ENCODE data around the gene KPNA1. TPM values are rescaled to one million over a fixed set of nuclear protein-coding genes. Genes with fewer than 3 reads are reported as not detected.

The KPNA1 gene
- total and polyA plus RNA-seq, 2 of the 13 experiments (the other 11 are each of a cell fraction or from before 2014, with no cell fraction given): 15.4 to 30.0 TPM

DNA sequence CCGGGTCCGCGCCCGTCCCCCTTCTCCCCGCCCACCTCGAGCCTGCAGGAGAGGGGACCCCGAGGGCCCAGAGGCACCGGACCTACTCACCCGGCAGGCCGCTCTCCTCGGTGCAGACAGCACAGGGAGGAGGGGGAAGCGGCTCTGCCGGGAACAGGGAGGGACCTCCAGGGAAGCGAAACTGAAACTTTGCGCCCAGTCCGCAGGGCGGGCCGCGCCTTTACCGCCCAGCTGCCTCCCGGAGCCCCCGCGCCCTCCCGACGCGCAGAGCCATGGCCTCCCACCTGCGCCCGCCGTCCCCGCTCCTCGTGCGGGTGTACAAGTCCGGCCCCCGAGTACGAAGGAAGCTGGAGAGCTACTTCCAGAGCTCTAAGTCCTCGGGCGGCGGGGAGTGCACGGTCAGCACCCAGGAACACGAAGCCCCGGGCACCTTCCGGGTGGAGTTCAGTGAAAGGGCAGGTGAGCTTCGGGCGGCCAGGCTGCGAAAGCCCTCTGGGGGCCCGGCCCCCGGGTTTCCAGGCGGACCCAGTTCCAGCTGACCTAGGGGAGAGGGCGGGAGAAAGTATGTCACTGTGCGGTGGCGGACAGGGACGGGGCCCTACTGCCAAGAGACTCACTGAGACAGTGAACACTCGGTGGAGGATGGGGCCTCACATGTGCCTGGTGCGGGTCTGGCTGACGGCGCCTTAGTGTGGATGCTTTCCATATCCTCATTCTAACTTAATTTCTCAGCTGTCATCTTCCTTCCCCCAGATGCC, 49.6 kb upstream of the KPNA1 start, which contains the start of the genes DTX3L and PARP9 (continued):
- TF ChIP-seq, protein P1, sequence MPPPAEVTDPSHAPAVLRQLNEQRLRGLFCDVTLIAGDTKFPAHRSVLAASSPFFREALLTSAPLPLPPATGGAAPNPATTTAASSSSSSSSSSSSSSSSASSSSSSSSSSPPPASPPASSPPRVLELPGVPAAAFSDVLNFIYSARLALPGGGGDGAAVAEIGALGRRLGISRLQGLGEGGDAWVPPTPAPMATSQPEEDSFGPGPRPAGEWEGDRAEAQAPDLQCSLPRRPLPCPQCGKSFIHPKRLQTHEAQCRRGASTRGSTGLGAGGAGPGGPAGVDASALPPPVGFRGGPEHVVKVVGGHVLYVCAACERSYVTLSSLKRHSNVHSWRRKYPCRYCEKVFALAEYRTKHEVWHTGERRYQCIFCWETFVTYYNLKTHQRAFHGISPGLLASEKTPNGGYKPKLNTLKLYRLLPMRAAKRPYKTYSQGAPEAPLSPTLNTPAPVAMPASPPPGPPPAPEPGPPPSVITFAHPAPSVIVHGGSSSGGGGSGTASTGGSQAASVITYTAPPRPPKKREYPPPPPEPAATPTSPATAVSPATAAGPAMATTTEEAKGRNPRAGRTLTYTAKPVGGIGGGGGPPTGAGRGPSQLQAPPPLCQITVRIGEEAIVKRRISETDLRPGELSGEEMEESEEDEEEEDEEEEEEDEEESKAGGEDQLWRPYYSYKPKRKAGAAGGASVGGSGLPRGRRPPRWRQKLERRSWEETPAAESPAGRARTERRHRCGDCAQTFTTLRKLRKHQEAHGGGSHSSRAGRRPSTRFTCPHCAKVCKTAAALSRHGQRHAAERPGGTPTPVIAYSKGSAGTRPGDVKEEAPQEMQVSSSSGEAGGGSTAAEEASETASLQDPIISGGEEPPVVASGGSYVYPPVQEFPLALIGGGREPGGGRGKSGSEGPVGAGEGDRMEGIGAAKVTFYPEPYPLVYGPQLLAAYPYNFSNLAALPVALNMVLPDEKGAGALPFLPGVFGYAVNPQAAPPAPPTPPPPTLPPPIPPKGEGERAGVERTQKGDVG (CRISPR knock-in tag; IDR thresholded peaks at IDR 0.05; ENCODE audit: borderline replicate concordance): peak; percentile 85
- TF ChIP-seq, protein P2, sequence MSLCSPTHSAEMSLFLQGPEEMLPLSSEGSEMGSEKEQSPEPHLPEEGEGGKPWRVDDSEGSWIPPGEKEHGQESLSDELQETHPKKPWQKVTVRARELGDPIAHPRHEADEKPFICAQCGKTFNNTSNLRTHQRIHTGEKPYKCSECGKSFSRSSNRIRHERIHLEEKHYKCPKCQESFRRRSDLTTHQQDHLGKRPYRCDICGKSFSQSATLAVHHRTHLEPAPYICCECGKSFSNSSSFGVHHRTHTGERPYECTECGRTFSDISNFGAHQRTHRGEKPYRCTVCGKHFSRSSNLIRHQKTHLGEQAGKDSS (CRISPR knock-in tag; IDR thresholded peaks at IDR 0.05; ENCODE audit: borderline replicate concordance, low read depth): 0 out of 2 replicates have a peak, but pooled peaks have one; percentile 54
- TF ChIP-seq, protein P3, sequence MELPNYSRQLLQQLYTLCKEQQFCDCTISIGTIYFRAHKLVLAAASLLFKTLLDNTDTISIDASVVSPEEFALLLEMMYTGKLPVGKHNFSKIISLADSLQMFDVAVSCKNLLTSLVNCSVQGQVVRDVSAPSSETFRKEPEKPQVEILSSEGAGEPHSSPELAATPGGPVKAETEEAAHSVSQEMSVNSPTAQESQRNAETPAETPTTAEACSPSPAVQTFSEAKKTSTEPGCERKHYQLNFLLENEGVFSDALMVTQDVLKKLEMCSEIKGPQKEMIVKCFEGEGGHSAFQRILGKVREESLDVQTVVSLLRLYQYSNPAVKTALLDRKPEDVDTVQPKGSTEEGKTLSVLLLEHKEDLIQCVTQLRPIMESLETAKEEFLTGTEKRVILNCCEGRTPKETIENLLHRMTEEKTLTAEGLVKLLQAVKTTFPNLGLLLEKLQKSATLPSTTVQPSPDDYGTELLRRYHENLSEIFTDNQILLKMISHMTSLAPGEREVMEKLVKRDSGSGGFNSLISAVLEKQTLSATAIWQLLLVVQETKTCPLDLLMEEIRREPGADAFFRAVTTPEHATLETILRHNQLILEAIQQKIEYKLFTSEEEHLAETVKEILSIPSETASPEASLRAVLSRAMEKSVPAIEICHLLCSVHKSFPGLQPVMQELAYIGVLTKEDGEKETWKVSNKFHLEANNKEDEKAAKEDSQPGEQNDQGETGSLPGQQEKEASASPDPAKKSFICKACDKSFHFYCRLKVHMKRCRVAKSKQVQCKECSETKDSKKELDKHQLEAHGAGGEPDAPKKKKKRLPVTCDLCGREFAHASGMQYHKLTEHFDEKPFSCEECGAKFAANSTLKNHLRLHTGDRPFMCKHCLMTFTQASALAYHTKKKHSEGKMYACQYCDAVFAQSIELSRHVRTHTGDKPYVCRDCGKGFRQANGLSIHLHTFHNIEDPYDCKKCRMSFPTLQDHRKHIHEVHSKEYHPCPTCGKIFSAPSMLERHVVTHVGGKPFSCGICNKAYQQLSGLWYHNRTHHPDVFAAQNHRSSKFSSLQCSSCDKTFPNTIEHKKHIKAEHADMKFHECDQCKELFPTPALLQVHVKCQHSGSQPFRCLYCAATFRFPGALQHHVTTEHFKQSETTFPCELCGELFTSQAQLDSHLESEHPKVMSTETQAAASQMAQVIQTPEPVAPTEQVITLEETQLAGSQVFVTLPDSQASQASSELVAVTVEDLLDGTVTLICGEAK (IDR thresholded peaks at IDR 0.05): no peak
- TF ChIP-seq, protein P3 (CRISPR knock-in tag; IDR thresholded peaks at IDR 0.05): peak; percentile 71
- TF ChIP-seq, protein P4, sequence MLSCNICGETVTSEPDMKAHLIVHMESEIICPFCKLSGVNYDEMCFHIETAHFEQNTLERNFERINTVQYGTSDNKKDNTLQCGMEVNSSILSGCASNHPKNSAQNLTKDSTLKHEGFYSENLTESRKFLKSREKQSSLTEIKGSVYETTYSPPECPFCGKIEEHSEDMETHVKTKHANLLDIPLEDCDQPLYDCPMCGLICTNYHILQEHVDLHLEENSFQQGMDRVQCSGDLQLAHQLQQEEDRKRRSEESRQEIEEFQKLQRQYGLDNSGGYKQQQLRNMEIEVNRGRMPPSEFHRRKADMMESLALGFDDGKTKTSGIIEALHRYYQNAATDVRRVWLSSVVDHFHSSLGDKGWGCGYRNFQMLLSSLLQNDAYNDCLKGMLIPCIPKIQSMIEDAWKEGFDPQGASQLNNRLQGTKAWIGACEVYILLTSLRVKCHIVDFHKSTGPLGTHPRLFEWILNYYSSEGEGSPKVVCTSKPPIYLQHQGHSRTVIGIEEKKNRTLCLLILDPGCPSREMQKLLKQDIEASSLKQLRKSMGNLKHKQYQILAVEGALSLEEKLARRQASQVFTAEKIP (CRISPR knock-in tag; IDR thresholded peaks at IDR 0.05; ENCODE audit: borderline replicate concordance): no peak
- TF ChIP-seq XBP1 (CRISPR knock-in tag; IDR thresholded peaks at IDR 0.05) (0 out of 2 replicates have a peak, but pooled peaks have one; percentile 34), MTA3 (CRISPR knock-in tag; IDR thresholded peaks at IDR 0.05) (no peak), TP53 (CRISPR knock-in tag; conservative IDR thresholded peaks at IDR 0.05) (no peak; the same call in 1 of the 2 replicates), AKAP8 (CRISPR knock-in tag; IDR thresholded peaks at IDR 0.05) (no peak), ZNF674 (CRISPR knock-in tag; IDR thresholded peaks at IDR 0.05; ENCODE audit: low read depth) (no peak)
- TF ChIP-seq, protein P5, sequence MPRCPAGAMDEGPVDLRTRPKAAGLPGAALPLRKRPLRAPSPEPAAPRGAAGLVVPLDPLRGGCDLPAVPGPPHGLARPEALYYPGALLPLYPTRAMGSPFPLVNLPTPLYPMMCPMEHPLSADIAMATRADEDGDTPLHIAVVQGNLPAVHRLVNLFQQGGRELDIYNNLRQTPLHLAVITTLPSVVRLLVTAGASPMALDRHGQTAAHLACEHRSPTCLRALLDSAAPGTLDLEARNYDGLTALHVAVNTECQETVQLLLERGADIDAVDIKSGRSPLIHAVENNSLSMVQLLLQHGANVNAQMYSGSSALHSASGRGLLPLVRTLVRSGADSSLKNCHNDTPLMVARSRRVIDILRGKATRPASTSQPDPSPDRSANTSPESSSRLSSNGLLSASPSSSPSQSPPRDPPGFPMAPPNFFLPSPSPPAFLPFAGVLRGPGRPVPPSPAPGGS (CRISPR knock-in tag; IDR thresholded peaks at IDR 0.05): peak; percentile 62

All from HepG2 (cell line).